NCI-H187 (cell line): ENCODE data around the gene SPRING1.

Experiments used
- DNase-seq, 2 experiments: peaks; one replicate each; lab custom pipeline; 2025; lab: John Stamatoyannopoulos, UW

The SPRING1 gene

DNA sequence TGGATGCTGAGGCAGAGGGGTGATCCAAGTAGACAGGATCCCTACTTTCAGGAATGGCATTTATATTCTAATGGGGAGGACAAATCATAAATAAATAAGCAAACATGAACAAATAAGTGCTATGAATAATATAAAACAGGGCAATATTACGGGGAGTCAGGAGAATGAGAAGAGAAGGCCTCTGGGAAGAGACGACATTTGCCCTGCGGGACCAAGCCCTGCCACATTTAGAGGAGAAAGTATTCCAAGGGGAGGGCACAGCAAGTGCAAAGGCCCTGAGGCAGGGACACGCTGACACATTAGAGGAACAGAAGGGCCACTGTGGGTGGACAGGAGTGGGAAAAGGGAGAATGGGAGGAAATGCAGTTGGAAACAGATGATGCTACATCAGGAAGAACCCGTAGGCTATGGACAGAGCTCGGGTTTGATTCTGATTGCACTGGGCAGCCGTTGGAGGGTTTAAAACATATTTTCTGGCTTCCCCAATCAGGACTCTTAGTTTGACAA, 1.6 kb upstream of the SPRING1 start:
- no peak for DNase-seq

DNA sequence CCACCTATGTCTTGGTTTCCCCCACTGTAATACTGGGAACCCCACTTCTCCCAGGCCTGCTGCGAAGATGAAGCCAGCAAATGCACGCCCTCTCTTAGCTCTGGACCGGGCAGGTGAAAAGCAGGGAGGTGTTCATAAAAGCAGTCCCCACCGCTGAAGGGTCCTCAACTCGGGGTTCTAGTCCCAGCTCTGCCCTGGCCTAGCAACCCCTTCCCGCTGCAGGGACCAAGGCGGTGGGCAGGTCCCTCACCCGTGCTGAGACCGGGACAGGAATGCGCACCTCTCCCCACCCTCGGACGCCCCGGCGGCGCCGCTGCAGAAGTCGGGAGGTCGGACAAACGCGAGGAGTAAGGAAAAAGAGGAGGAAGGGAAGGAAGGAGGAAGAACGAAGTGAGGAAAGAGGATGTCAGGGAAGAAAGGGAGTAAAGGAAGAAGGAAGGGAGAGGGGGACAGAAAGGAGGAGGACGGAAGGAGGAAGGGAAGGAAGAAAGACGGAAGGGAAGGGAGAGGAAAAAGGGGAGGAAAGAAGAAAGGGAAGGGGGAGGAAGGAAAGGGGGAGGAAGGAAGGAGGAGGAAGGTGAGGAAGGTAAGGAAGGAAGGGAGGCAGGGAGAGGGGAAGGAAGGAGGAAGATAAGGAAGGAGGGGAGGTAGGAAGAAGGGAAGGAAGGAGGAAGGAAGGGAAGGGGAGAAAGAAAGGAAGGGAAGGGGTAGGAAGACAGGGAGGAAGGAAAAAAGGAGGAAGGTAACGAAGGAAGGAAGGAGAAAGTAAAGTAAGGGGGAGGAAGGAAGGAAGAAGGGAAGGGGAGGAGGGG, 701 bp downstream of the SPRING1 start:
- DNase-seq, result no peak

DNA sequence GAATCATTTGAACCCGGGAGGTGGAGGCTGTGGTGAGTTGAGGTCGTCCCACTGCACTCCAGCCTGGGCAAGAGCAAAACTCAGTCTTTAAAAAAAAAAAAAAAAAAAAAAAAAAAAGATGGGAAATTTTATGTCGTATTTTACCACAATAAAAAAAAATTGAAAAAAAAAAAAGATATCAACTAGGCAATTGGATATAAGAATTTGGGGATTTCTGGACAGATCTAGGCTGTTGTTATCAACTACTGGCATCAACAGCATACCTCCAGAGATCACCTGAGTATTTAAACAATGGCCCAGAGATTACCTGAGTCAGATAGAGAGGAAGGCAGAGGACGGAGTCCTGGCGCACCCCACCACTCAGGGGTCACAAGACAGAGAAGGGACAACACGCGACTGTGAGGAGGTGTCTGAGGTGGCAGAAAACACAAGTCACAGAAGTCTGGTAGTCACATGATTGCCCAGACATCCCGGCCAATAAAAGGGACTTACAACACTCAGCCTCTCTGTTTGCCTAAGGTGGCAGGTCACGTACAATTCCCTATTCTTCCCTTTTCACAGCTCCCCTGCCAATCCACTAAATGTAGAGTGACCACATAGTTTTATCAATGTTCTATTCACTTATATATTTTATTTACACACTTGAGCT, 1.8 kb downstream of the SPRING1 start:
- DNase-seq, result no peak

DNA sequence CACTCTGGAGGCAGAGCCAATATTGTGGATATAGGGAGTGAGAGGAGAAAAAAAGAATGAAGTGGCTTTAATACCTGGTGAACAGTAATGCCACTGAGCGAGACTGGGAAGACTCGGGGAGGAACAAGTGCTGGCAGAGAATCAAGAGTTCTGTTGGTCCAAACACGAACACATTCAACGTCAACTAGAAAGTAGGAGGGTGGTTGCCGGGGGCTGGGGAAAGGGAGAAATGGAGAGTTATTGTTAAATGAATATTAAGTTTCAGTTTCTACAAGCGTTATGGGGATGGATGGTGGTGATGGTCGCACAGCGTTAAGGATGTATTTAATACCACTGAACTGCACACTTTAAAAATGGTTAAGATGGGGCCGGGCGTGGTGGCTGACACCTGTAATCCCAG, 2.8 kb downstream of the SPRING1 start:
- no peak for DNase-seq

DNA sequence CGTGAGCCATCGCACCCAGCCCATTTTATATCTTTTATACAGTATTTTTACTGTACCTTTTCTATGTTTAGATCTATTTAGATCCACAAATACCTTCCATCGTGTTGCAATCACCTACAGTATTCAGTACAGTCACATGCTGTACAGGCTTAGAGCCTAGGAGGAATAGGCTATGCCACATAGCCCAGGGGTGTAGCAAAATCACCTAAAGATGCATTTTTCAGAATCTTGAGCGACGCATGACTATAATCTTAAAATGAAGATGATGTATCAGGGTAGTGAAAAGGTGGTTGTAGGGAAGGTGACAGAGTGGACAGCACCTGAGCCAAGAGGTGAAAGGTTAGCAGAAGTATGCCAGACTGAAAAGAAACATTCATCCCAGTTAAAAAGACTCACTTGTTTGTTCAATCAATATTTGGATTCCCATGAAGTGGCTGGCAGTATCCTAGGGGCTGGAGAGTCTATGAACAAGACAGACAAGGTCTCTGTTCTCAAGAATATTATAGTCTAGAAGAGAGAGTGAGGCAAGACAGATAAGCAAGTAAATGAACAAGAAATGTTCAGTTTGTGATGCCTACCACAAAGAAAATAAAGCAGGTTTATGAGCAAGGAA, 3.6 kb downstream of the SPRING1 start:
- DNase-seq, result no peak

DNA sequence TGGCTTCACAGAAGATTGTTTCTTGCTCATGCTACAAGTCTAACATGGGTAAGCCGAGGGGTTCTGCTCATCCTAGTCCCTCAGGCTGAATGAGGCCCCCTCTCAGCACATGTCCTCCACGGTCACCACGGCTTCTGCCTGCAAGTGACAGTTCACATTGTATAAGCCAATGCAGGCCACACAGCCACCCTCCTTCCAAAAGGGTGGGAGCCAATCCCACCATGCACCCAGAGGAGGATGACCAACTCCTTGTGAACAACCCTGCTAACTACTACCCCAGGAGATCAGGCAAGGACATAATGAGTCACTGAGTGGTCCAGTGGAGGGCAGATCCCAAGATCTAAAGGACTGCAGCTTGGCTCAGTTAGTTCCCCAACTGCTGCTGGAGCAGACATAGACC, 6.1 kb downstream of the SPRING1 start:
- no peak for DNase-seq

DNA sequence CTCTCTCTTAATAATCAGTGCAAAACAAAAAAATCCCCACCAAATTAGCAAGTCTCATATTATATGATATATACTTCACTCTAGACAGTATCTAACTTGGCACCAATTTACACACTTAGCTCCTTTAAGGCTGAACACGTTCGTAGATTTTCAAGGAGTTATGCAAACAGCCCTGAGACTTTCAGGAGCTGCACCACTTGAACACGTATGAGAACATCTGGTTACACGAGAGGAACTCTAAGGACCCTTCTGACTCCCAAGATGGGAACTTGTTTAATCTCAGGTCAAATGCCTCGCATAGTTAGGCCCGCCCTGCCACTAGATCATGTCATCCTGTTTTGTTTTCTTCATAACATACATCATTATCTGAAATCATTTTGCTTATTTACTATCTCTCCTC, 10.0 kb downstream of the SPRING1 start:
- no peak for DNase-seq

DNA sequence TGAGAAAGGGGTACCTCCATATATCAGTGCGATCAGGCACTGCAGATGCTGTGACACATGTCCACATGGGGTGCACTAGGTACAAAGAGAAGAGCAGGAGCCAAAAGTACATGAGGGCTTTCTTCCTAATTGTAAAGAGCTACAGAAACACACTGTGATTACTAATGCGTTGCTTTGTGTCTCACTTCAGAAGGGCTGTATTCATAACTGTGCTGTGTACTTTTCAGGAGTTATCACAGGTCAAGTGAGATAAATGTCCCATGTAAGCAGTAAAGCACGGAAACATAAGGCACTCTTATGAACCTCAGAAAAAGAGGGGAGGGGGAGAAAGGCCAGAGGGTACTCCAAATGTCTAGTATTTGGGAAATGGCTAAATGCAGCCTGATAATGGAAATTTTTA, 10.6 kb downstream of the SPRING1 start:
- no peak for DNase-seq

DNA sequence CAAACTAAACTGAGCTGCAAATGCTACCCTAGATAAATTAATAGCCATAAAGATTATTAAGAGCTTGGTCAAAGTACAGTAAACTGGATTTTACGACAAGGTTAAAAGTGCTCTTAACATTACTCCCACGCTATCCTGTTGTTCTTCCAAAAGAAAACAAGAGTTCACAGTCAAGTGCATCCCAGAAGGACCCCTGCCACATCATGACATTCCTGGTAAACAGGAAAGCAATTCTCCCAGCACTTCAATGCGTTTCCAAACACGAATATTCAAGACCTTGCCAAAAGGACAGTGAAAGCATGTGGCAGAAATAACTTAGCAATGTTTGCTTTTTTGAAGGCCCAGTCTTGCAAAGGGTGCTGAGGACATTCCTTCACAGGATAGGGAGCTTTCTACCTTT, 11.2 kb downstream of the SPRING1 start:
- no peak for DNase-seq

DNA sequence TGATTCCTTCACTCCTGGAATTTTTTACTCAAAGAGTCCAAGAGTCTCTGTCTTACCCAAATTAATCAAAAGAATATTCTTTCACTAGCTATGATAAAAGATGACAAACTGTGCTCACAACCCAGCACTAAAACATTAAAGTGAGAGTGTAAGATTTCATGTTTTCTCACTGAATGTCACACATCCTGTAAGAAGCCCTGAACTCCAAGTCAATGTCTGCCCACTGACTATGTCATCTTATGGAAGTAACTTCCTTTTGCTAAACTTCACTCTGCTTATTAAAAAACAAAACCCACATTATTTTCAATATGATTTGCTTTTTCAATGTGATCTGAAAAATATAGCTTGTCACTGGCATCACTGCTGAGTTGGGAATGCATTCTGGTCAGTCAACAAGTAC, 15.6 kb downstream of the SPRING1 start:
- no peak for DNase-seq

DNA sequence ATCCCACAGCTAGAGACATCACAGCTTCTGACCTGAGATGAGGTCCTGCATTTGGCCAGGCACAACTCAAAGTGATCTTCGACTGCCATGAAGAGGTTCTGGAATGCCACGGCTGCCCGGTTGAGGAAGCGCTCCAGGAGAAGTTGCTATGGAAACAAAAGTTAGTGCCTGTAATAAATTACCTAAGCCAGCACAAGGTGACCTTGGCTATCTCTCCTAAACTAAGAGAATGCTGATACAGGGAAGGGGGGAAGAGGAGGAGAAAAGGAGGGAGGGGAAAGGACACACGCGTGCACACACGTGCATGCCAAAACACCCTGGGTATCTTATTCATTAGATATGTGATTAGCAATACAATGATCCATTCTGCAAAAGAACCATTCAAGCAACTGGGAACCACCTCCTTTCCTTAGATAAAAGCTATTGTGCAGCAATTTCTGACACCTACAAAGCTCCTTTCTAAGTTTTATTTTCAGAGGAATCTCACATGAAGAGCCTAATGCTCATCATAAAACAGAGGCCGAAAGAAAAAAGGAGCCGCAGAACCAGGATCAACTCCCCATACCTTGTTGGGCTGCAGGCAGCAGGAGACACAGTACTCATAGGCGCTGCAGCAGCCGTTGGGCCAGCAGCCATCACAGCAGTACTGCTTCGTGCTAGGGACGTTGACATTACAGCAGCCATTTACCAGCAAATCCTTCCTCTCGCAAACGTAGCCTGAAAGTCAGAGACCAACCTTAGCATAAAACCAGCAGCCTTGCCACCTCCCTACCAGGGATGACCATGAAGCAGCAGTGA, 17.9 kb downstream of the SPRING1 start:
- DNase-seq, result no peak

DNA sequence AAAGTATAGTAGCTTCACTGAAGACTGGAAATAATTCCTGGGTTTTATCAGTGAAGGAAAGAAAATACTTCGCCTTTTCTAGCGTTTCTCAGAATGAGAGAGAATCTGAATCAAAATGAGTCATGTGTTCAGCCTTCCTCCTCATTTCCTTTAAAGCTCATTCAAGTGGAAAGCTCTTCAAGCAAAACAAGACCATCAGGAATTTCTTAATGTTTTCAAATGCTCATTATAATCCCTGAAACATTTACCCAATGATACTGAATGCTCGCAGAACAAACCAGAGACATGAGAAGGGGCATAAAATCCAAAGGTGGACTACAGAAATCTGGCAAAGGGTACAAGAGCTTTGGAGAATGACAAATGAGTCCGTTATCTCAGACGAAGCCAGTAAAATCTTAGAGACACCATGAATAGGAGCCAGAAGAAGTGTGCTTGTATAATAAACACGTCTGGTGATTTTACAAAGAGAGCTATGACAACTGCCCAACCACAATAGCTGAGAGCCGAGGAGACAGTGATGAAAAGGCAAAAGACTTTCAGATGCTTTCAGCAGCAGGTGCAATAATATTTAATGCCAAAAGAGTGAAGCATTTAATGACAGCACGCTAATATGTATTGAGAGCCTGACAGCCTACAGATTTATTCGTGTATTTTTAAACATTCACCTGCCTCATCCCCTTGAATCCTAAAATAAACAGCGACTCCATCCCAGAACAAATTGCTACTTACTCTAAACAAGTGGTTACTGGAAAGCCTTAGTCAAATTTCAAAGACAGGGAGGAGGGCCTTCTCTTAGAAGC, 19.0 kb downstream of the SPRING1 start:
- peak; percentile 77 to 91 for DNase-seq

DNA sequence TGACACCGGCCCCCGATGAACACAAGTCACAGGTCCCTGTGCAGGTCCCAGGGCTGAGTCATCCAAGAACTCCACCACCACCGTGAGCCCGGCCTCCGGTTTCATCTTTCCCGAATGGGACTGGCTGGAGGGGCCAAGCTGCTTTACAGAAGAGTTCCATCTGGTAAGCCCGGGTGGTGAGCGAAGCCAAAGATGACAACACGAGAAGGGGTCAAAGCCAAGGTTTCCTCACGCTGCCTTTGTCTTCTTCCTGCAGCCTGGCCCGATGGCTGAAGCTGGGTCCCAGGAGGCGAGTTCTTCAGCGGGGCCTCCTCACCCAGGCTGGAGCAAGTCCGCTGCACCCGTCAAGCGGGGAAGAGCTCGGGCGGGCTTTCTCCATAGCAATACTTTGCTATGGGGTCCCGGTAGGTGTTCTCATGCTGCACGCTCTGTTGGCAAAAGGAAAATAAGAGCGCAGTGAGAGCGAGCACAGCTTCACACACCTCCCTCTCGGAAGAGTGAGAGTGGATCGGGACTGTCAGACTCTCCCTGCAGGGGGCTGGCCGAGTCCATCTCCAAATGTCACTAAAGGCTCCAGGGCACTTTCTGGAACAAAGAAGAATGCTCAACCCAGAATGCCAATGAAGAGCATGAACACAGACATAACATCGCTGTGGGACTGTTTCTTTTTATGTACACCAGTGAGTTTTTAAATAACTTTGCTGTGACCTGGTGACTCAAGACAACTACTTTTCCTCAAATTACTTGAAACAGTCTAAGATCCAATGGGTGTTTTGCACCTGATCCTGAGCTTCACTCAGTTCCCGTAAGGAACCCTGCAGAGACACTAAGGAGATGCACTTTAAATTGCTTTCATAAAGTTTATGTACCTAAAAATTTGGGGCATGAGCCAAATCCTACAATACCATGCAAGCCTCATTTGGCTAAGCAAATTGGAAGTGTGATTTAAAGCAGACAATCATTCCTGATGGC, 20.1 kb downstream of the SPRING1 start:
- peak in 1 of 2 experiments; percentile 52 for DNase-seq

DNA sequence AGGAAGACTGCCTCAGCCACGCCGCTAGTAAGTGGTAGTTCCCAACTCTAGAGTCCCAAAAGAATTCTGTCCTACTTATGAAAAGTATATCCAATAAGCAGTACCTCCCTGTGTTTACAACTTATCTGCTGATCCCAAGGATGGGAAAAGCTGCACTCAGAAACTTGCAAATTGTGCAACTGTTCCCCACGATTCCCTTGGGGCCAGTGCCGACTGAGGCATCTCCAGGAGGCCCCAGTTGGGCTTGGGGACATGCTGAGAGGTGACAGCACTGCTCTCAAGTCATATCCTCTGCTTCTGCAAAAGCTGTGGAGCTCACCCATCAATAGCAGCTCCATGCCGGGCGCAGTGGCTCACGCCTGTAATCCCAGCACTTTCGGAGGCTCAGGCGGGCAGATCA, 23.7 kb downstream of the SPRING1 start:
- no peak for DNase-seq

DNA sequence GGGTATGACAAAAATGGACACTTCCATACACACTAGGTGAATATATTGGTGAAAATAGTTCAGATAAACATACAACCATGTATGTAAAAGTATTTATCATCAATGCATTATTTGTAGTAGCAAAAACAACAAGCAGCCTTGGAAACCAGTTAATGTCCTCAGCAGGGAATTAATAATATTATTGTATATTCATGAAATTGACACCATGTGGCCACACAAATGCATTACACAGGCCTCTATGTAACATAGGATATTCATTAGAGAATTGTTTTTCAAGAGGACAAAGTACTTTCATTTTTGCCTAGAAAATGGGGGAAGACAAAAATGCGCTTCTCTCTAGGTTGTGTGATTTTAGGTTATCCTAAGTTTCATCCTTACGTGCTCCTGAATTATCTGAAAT, 24.3 kb downstream of the SPRING1 start:
- no peak for DNase-seq

DNA sequence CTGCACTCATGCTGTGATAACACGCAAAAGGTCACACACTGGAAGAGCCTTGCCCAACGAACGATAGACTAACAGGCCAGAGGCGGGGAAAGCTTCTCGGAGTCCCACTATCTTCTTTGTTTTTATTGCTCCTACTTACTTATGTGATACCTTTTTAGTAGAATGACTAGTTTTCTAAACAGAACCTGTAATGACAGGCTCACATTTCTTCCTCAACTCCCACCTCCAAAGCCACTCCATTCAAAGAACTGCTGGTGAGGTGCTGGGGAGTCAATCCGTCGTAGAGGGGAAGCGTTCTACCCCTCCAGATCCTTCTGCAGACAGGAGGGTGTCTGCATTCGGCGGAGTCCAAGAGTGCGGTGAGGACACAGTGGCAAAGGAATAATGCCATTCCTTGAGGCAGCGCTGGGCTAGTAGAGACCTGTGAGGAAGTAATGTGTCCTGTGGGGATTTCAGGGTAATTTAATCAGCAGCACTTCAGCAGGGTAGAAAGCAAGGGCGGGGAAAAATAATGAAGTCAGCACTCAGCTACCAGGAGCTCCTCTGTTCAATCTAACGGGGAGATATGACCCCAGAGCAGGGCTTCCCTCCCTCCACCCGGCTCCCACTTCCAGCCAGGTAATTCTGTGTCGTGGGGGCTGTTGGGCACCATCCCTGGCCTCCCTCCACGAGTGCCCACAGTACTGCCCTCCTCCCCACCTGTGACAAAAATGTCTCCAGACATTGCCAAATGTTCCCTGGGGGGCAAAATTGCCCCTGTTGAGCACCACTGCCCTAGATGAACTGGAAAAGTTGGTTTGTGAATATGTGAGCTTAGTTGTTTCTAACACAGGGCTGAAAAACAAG, 25.2 kb downstream of the SPRING1 start:
- peak; percentile 46 to 84 for DNase-seq

DNA sequence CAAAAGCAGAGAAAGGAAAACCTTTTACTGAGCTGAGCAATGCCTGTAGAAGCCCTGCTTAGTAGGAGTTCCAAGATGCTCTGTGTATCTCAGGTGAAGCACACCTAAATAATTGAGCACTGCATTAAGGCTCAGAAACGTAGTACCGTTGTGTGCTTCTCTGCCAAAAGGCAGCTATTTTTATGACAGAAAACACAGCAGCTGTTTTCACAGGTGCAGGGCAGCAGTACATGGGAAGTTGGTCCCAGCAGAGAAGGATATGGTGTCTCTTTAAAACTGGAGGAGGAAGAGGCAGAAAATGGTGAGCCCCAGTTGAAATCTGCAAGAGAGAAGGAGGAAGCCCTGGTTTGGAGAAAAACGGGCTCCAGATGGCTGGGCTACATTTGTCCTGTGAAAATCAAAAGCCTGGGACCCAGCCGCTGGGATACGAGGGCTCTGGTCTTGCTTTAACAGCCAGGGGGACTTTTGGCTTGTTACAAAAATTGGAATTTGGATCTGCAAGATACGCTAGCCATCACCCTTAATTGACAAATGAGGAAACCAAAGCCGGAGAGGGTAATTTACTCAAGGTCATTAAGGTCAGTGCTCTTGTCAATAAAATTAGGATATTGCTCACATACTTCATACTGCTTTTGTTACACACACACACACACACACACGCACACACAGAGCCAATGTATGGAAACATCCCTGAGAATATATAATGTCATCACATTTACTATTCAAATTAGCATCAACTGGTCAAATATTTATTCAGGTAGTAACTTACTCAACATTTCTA, 27.3 kb downstream of the SPRING1 start:
- no peak for DNase-seq

DNA sequence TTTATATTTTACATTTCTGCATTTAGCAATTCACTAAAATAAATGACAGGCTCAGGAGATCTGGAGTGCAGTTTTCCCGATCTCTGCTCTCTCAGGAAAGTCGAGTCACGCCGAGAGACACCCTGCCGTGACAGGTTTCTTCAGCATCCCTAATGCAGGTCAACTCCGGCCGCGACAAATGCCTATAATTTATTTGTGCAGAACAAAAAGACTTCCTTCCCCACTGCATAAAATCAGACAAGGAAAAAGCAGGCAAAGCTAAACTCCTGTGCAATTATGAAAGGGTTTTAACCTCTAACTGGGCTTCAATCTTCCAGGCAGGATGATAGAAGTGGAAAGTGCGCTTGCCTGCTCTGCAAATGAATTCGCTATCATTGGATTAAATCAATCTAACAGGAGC, 28.1 kb downstream of the SPRING1 start:
- DNase-seq, result no peak
